Trophoblast cell (in vitro differentiated cells and primary cell): ENCODE results near the gene CSRNP2.

Experiments used
- DNase-seq, 2 donors: peaks; one replicate each; pipeline ENCODE4 v3.0.0-alpha.2; 2016
- H2AFZ ChIP-seq: 2 replicates; pipeline ENCODE4 v1.6.1; 2013; ENCODE audit warnings: low read length, moderate library complexity, mild to moderate bottlenecking; ENCODE audit not compliant: insufficient read depth, poor library complexity
- H2AK5ac ChIP-seq: 2 replicates; pipeline ENCODE4 v1.6.1; 2013; ENCODE audit warnings: mild to moderate bottlenecking, low read length
- H2BK120ac ChIP-seq: 2 replicates; pipeline ENCODE4 v1.6.1; 2013; ENCODE audit warnings: low read length, mild to moderate bottlenecking, moderate library complexity; ENCODE audit not compliant: insufficient read depth, poor library complexity
- H2BK12ac ChIP-seq: 2 replicates; pipeline ENCODE4 v1.6.1; 2013; ENCODE audit warnings: mild to moderate bottlenecking, low read length, moderate library complexity
- H2BK5ac ChIP-seq: 2 replicates; pipeline ENCODE4 v1.6.1; 2013; ENCODE audit warnings: low read length, low read depth, moderate library complexity, mild to moderate bottlenecking; ENCODE audit not compliant: poor library complexity
- H3K14ac ChIP-seq: 2 replicates; pipeline ENCODE4 v1.6.1; 2013; ENCODE audit warnings: mild to moderate bottlenecking, low read length
- H3K18ac ChIP-seq: 2 replicates; pipeline ENCODE4 v1.6.1; 2013; ENCODE audit warnings: mild to moderate bottlenecking, low read length
- H3K23ac ChIP-seq: 2 replicates; pipeline ENCODE4 v1.6.1; 2013; ENCODE audit warnings: low read length
- H3K27ac ChIP-seq: 2 replicates; pipeline ENCODE4 v1.5.1; 2013; ENCODE audit warnings: low read depth, mild to moderate bottlenecking, inconsistent platforms, low read length, moderate library complexity
- H3K27me3 ChIP-seq: 2 replicates; pipeline ENCODE4 v1.6.1; 2013; ENCODE audit warnings: inconsistent platforms, mild to moderate bottlenecking, low read length, moderate library complexity; ENCODE audit not compliant: insufficient read depth
- H3K36me3 ChIP-seq, 2 experiments: 1 replicate in 1 of 2; 2 replicates in 1 of 2; pipeline ENCODE4 v1.6.1; 2013; ENCODE audit warnings: low read length in 2 of 2, mild to moderate bottlenecking in 2 of 2, moderate library complexity in 1 of 2; ENCODE audit not compliant: insufficient read depth in 2 of 2, control insufficient read depth in 1 of 2
- H3K4ac ChIP-seq: 2 replicates; pipeline ENCODE4 v1.6.1; 2013; ENCODE audit warnings: low read depth, mild to moderate bottlenecking, low read length, moderate library complexity
- H3K4me1 ChIP-seq, 2 experiments: 1 replicate in 1 of 2; 2 replicates in 1 of 2; pipeline ENCODE4 v1.6.1; 2013; ENCODE audit warnings: low read length in 2 of 2, mild to moderate bottlenecking in 2 of 2, moderate library complexity in 1 of 2; ENCODE audit not compliant: insufficient read depth in 2 of 2, control insufficient read depth in 1 of 2
- H3K4me2 ChIP-seq: 2 replicates; pipeline ENCODE4 v1.6.1; 2013; ENCODE audit warnings: inconsistent platforms, mild to moderate bottlenecking, low read length, moderate library complexity
- H3K4me3 ChIP-seq: 2 replicates; pipeline ENCODE4 v1.5.1; 2013; ENCODE audit warnings: mild to moderate bottlenecking, low read depth, low read length, inconsistent platforms
- H3K79me1 ChIP-seq: one replicate; pipeline ENCODE4 v1.6.1; 2013; ENCODE audit warnings: low read length
- H3K79me2 ChIP-seq: 2 replicates; pipeline ENCODE4 v1.6.1; 2013; ENCODE audit warnings: low read length, mild to moderate bottlenecking; ENCODE audit not compliant: control insufficient read depth, insufficient read depth, poor library complexity
- H3K9ac ChIP-seq: 2 replicates; pipeline ENCODE4 v1.6.1; 2013; ENCODE audit warnings: mild to moderate bottlenecking, low read length
- H3K9me3 ChIP-seq: 2 replicates; pipeline ENCODE4 v1.6.1; 2013; ENCODE audit warnings: low read depth, mild to moderate bottlenecking, control low read depth, inconsistent platforms, low read length; ENCODE audit not compliant: insufficient read depth
- H4K12ac ChIP-seq: 2 replicates; pipeline ENCODE4 v1.6.1; 2013; ENCODE audit warnings: low read depth, mild to moderate bottlenecking, low read length, moderate library complexity
- H4K8ac ChIP-seq: 2 replicates; pipeline ENCODE4 v1.6.1; 2013; ENCODE audit warnings: low read depth, mild to moderate bottlenecking, low read length, moderate library complexity
- H4K91ac ChIP-seq: one replicate; pipeline ENCODE4 v1.6.1; 2013; ENCODE audit warnings: low read depth, mild to moderate bottlenecking, low read length, moderate library complexity
- WGBS: extraction: QIAGEN DNeasy Blood & Tissue Kit; methylation state at CpG from one replicate; pipeline ENCODE4 v1.1.7; 2013; ENCODE audit warnings: missing lambda C conversion rate; ENCODE audit not compliant: insufficient read length, insufficient coverage; ENCODE audit errors: extremely low coverage; 5-methylcytosine and 5-hydroxymethylcytosine counted together

The CSRNP2 gene

DNA sequence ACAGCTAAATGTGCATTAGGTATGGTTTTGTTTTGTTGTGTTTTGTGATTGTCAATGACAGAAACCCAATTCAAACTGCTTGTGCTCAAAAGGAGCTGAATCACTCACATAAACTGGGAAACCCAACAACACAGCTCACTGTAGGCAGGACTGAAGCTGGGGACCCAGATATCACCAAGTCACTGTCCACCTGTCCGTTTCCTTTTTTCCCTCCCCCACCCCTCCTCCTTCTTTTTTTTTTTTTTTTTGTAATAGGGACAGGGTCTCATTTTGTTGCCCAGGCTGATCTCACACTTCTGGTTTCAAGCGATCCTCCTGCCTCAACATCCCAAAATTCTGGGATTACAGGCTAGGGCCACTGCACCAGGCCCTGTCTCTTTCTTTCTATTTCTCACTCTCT, 50.3 kb downstream of the CSRNP2 start:
- Histone ChIP-seq H3K4me3 (no peak overlapping the region), H3K9me3 (no peaks in the 10 kb centered on the region), H3K79me2 (peaks cover 3% of the 10 kb centered on the region), H3K36me3 (no peaks in the 10 kb centered on the region), H4K91ac (no peak overlapping the region), H4K12ac (no peak overlapping the region), H3K14ac (no peak overlapping the region), H3K27ac (no peak overlapping the region), H3K4me1 (peaks cover 0 to 13% of the 10 kb centered on the region in 2 experiments), H3K23ac (no peak overlapping the region), H3K18ac (no peak overlapping the region), H3K9ac (no peak overlapping the region), H2AFZ (no peak overlapping the region), H3K4ac (no peak overlapping the region), H2AK5ac (no peak overlapping the region), H2BK120ac (no peak overlapping the region), H4K8ac (peak overlapping the region; percentile 54), H2BK5ac (no peak overlapping the region), H2BK12ac (no peak overlapping the region), H3K79me1 (peaks cover 6% of the 10 kb centered on the region), H3K27me3 (no peaks in the 10 kb centered on the region), H3K4me2 (no peak overlapping the region)
- WGBS: no CpG with 5 or more reads among the region's 2 CpGs
- no peak for DNase-seq

DNA sequence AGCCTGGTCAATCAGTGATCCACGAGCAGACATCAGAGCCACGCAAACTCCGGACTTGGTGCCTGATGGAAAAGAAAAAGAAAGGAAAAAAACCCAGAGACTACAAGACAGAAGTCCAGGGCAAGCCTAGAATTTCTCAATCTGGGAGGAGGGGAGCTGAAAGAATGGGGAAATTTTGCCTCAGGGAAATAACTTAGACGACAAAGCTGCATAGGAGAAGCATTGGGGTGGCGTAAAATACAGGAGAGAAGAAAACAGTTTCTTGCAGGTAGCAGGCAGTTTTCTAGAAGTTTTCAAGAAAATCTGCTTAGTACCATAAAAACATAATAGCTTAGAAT, 54.6 kb downstream of the CSRNP2 start:
- peak overlapping the region; percentile 82 for H4K91ac ChIP-seq
- no peaks in the 10 kb centered on the region for H3K27me3 ChIP-seq
- H3K9me3 ChIP-seq: no peaks in the 10 kb centered on the region
- H3K79me2 ChIP-seq: peaks cover 11% of the 10 kb centered on the region
- no peak overlapping the region for H3K4ac ChIP-seq
- H2BK5ac ChIP-seq: peak overlapping the region; percentile 89
- H4K8ac ChIP-seq: peak overlapping the region; percentile 32
- no peak overlapping the region for H3K4me3 ChIP-seq
- DNase-seq: peak; percentile 63 to 86
- H2AK5ac ChIP-seq: peak overlapping the region; percentile 49
- peak overlapping the region; percentile 55 for H3K14ac ChIP-seq
- peaks cover 11 to 27% of the 10 kb centered on the region in 2 experiments for H3K4me1 ChIP-seq
- WGBS: no CpG with 5 or more reads among the region's 5 CpGs
- peak overlapping the region; percentile 80 for H2BK120ac ChIP-seq
- peak overlapping the region; percentile 77 for H2AFZ ChIP-seq
- peak overlapping the region; percentile 64 for H3K4me2 ChIP-seq
- peak overlapping the region; percentile 47 for H4K12ac ChIP-seq
- H2BK12ac ChIP-seq: peak overlapping the region; percentile 96
- H3K18ac ChIP-seq: peak overlapping the region; percentile 29
- H3K27ac ChIP-seq: peak overlapping the region; percentile 92
- no peak overlapping the region for H3K23ac ChIP-seq
- H3K9ac ChIP-seq: no peak overlapping the region
- no peaks in the 10 kb centered on the region for H3K36me3 ChIP-seq
- H3K79me1 ChIP-seq: peaks cover 32% of the 10 kb centered on the region

DNA sequence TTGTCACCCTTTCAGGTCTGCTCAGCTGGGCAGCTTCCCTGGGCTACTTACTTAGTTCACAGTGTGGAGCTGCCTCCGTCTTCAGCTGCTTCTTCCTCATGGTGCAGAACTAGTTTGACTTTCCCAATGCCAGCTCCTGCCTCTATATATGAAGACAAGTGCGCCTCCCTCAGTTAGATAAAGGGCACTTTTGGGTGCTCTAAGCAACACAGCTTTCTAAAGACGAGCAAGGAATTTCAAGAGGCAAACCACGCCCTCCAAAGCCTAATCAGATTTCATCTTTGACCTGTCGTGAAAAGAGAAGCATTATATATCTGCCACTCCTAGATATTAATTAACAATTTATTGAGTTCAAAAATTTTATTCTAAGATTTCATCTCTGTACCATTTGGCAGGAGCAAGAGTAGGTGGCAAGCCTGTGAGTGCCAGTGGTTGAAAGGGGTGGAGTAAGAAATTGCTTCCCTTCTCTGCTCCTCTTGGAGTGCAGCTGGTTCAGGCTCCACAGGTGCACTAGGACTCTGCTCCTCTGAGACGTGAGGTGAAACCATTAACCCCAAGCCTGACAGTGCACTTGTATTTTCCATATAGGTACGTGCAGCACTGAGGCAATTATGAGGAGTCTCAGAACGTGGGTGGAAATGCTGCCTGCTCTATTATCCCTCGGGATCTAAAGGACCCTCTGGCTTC, 55.1 kb downstream of the CSRNP2 start:
- H3K4ac ChIP-seq: no peak overlapping the region
- peak overlapping the region; percentile 89 for H2BK5ac ChIP-seq
- H4K12ac ChIP-seq: peak overlapping the region; percentile 47
- peaks cover 11 to 27% of the 10 kb centered on the region in 2 experiments for H3K4me1 ChIP-seq
- H3K27ac ChIP-seq: peak overlapping the region; percentile 92
- peak overlapping the region; percentile 96 for H2BK12ac ChIP-seq
- H2AK5ac ChIP-seq: peak overlapping the region; percentile 49
- no peak overlapping the region for H3K4me3 ChIP-seq
- peak; percentile 61 to 84 for DNase-seq
- H3K14ac ChIP-seq: peak overlapping the region; percentile 55
- no CpG with 5 or more reads among the region's 9 CpGs for WGBS
- peaks cover 32% of the 10 kb centered on the region for H3K79me1 ChIP-seq
- H4K8ac ChIP-seq: peak overlapping the region; percentile 32
- H3K79me2 ChIP-seq: peaks cover 12% of the 10 kb centered on the region
- H4K91ac ChIP-seq: peak overlapping the region; percentile 82
- H3K23ac ChIP-seq: no peak overlapping the region
- peak overlapping the region; percentile 29 for H3K18ac ChIP-seq
- H3K36me3 ChIP-seq: no peaks in the 10 kb centered on the region
- H3K9me3 ChIP-seq: no peaks in the 10 kb centered on the region
- no peak overlapping the region for H3K9ac ChIP-seq
- H3K27me3 ChIP-seq: no peaks in the 10 kb centered on the region
- H3K4me2 ChIP-seq: peak overlapping the region; percentile 64
- H2AFZ ChIP-seq: peak overlapping the region; percentile 77
- H2BK120ac ChIP-seq: peak overlapping the region; percentile 80

DNA sequence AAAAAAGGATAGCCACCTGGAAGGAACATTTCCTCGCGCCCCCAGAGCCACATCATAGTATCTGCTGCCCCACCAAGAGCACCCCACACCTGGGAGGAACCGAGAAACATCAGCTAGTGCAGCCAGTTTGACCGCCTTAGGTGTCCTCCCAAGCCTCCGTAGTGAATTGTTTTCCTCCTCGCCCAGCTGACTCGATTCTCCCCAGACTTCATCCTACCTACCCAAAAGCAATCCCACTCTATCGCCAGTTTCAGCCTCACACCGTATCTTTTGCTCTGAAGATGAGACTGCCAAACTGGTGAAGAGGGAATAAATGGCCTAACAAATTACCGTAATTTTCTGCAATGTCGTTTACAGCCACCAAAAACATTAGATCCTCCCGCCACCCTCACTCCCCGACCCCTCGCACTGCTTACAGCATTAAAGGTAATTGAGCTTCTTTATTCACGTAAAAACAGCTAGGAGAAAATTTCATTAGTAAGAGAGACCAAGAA, 56.0 kb downstream of the CSRNP2 start:
- peaks cover 32% of the 10 kb centered on the region for H3K79me1 ChIP-seq
- no peak overlapping the region for H3K4me2 ChIP-seq
- no CpG with 5 or more reads among the region's 15 CpGs for WGBS
- no peak for DNase-seq
- peak overlapping the region; percentile 43 for H3K14ac ChIP-seq
- H3K9me3 ChIP-seq: no peaks in the 10 kb centered on the region
- H4K91ac ChIP-seq: peak overlapping the region; percentile 50
- no peak overlapping the region for H4K12ac ChIP-seq
- peak overlapping the region; percentile 26 for H2AFZ ChIP-seq
- no peak overlapping the region for H3K4me3 ChIP-seq
- H4K8ac ChIP-seq: peak overlapping the region; percentile 55
- H3K36me3 ChIP-seq: no peaks in the 10 kb centered on the region
- no peak overlapping the region for H3K23ac ChIP-seq
- peak overlapping the region; percentile 28 for H3K18ac ChIP-seq
- no peak overlapping the region for H3K9ac ChIP-seq
- H3K27me3 ChIP-seq: no peaks in the 10 kb centered on the region
- H3K79me2 ChIP-seq: peaks cover 12% of the 10 kb centered on the region
- peak overlapping the region; percentile 22 for H2AK5ac ChIP-seq
- peak overlapping the region; percentile 53 for H2BK5ac ChIP-seq
- peak overlapping the region; percentile 29 for H3K27ac ChIP-seq
- peak overlapping the region; percentile 5 for H2BK12ac ChIP-seq
- H3K4ac ChIP-seq: peak overlapping the region; percentile 9
- H3K4me1 ChIP-seq: peaks cover 11 to 27% of the 10 kb centered on the region in 2 experiments
- peak overlapping the region; percentile 4 for H2BK120ac ChIP-seq
